Measurements from ENCODE around the gene ARMC12. TPM values are rescaled to one million over a fixed set of nuclear protein-coding genes. Genes with fewer than 3 reads are reported as not detected.

The ARMC12 gene
- total RNA-seq, 1 experiment from 2014 or later = 2.3 TPM

DNA sequence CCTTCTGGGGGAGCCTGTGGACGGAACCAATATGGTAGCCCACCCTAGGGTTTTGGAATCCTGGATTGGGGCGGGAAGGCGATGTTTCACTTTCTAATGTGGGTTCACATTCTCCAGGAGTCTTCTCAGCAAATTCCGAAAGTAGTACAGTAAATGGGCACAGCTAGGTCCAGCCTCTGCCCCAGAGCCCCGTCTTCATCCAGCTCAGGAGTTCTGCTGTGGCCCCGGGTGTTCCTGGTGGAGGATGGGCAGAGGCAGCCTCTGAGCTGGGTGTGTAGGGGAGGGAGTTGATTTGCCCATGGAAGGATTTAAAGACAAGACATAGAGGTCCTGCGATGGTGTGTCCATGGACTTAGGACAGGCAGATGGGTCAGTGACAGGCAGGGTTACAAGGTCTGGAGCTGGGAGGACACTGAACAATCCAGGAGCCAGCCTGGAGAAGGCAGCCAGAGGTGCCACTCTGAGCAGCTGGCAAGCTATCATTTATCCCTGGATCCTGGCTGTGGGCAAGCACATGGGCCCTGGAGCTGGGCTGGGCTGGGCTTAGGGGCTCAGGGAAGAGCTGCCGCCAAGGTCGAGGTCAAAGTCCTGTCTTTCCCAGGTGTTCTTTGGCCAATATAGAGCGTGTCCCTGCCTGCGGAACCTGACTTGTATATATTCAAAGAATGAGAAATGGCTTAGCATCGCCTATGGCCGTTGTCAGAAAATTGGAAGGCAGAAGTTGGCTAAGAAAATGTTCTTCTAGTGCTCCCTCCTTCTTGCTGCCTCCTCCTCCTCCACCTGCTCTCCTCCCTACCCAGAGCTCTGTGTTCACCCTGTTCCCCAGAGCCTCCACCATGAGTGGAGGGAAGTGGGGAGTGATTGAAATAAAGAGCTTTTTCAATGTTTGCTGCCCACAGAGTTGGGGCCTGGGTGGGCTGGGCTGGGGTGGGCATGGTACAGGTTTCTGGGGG, 50.7 kb downstream of the ARMC12 start:
- no peak overlapping the region for H3K27ac Mint-ChIP-seq (ENCODE audit: low read depth, unreplicated experiment)
- H3K4me3 Mint-ChIP-seq (ENCODE audit: unreplicated experiment) = no peak overlapping the region
- BruUV-seq (replicated peaks) = no TSS peak
- intact Hi-C loops (cut with micrococcal nuclease) = no loop called here
- peaks cover 6% of the 10 kb centered on the region for H3K4me1 Mint-ChIP-seq (ENCODE audit: insufficient read depth, unreplicated experiment)
- CTCF ChIA-PET = no interaction called here
- DNase-seq (ENCODE audit: unreplicated experiment) = no peak
- no peaks in the 10 kb centered on the region for H3K36me3 Mint-ChIP-seq (ENCODE audit: insufficient read depth, unreplicated experiment)
- TF ChIP-seq, protein P1, sequence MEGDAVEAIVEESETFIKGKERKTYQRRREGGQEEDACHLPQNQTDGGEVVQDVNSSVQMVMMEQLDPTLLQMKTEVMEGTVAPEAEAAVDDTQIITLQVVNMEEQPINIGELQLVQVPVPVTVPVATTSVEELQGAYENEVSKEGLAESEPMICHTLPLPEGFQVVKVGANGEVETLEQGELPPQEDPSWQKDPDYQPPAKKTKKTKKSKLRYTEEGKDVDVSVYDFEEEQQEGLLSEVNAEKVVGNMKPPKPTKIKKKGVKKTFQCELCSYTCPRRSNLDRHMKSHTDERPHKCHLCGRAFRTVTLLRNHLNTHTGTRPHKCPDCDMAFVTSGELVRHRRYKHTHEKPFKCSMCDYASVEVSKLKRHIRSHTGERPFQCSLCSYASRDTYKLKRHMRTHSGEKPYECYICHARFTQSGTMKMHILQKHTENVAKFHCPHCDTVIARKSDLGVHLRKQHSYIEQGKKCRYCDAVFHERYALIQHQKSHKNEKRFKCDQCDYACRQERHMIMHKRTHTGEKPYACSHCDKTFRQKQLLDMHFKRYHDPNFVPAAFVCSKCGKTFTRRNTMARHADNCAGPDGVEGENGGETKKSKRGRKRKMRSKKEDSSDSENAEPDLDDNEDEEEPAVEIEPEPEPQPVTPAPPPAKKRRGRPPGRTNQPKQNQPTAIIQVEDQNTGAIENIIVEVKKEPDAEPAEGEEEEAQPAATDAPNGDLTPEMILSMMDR (IDR thresholded peaks at IDR 0.05; ENCODE audit: unreplicated experiment) = no peak
- no peaks in the 10 kb centered on the region for H3K9me3 Mint-ChIP-seq (ENCODE audit: unreplicated experiment)
- POLR2A ChIA-PET = interaction anchor here (0.7 to 2.7 kb wide), 2 partner anchors 10 to 307 kb away, joined by 3 to 12 read pairs; partner anchors contain the start of gene CLPS
- H3K27me3 Mint-ChIP-seq (ENCODE audit: insufficient read depth, unreplicated experiment) = peaks cover 34% of the 10 kb centered on the region

- no peak overlapping the region for H3K27ac Mint-ChIP-seq (ENCODE audit: low read depth, unreplicated experiment)
- no peak overlapping the region for H3K4me3 Mint-ChIP-seq (ENCODE audit: unreplicated experiment)
- H3K9me3 Mint-ChIP-seq (ENCODE audit: unreplicated experiment) = no peaks in the 10 kb centered on the region
- H3K4me1 Mint-ChIP-seq (ENCODE audit: insufficient read depth, unreplicated experiment) = no peaks in the 10 kb centered on the region
- no TSS peak for BruUV-seq (replicated peaks)
- POLR2A ChIA-PET = interaction anchor here (0.7 to 2.7 kb wide), 2 partner anchors 9 to 306 kb away, joined by 3 to 12 read pairs; partner anchors contain the start of gene CLPS
- H3K36me3 Mint-ChIP-seq (ENCODE audit: insufficient read depth, unreplicated experiment) = no peaks in the 10 kb centered on the region
- TF ChIP-seq, protein P1 (IDR thresholded peaks at IDR 0.05; ENCODE audit: unreplicated experiment) = no peak
- DNase-seq (ENCODE audit: unreplicated experiment) = no peak
- peaks cover 43% of the 10 kb centered on the region for H3K27me3 Mint-ChIP-seq (ENCODE audit: insufficient read depth, unreplicated experiment)
- CTCF ChIA-PET = no interaction called here
- intact Hi-C loops (cut with micrococcal nuclease) = no loop called here
Measured at GRCh38 chr6:35788423-35788982, 51.7 kb downstream of the ARMC12 start.

DNA sequence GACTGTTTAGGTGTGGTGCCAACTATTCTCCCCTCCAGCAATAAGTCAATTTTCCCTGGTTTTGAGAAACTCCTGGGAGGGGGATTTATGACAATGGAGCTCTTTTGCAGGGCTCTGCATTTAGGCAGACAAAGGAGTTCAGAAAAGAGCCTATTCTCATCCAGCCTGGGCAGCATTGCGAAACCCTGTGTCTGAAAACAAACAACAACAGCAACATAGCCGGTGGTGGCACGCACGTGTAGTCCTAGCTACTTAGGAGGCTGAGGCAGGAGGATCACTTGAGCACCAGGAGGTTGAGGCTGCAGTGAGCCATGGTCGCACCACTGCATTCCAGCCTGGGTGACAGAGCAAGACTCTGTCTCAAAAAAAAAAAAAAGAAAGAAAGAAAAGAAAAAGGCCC, 53.9 kb downstream of the ARMC12 start:
- CTCF ChIA-PET = interaction anchor here (0.6 kb wide), 1 partner anchor 969 kb away, joined by 3 read pairs; no protein-coding TSS in a partner anchor
- H3K27me3 Mint-ChIP-seq (ENCODE audit: insufficient read depth, unreplicated experiment) = peaks cover 46% of the 10 kb centered on the region

More for the DNA sequence above, 53.9 kb downstream of the ARMC12 start:
- Mint-ChIP-seq H3K4me1 (ENCODE audit: insufficient read depth, unreplicated experiment) (no peaks in the 10 kb centered on the region), H3K36me3 (ENCODE audit: insufficient read depth, unreplicated experiment) (no peaks in the 10 kb centered on the region), H3K4me3 (ENCODE audit: unreplicated experiment) (no peak overlapping the region), H3K9me3 (ENCODE audit: unreplicated experiment) (no peaks in the 10 kb centered on the region), H3K27ac (ENCODE audit: low read depth, unreplicated experiment) (no peak overlapping the region)
- POLR2A ChIA-PET = interaction anchor here (1.1 kb wide), 1 partner anchor 10 kb away, joined by 3 read pairs; no protein-coding TSS in a partner anchor
- no TSS peak for BruUV-seq (replicated peaks)
- intact Hi-C loops (cut with micrococcal nuclease) = no loop called here
- no peak for DNase-seq (ENCODE audit: unreplicated experiment)
- TF ChIP-seq, protein P1 (IDR thresholded peaks at IDR 0.05; ENCODE audit: unreplicated experiment) = no peak

Measured in MCF 10A (cell line).